Colonic mucosa (tissue), 4 donors: ENCODE data around the gene TIAM1. TPM values are rescaled to one million over a fixed set of nuclear protein-coding genes. Genes with fewer than 3 reads are reported as not detected.

Experiments used
- DNase-seq: peaks from one replicate; pipeline ENCODE4 v3.0.0-alpha.2; 2020
- H3K27ac ChIP-seq: fragments of 200-600 bp; one replicate; pipeline ENCODE4 v1.8.0; 2021
- H3K27me3 ChIP-seq: fragments of 200-600 bp; one replicate; pipeline ENCODE4 v1.8.0; 2021
- H3K36me3 ChIP-seq: fragments of 200-600 bp; one replicate; pipeline ENCODE4 v1.8.0; 2021
- H3K4me1 ChIP-seq: fragments of 200-600 bp; one replicate; pipeline ENCODE4 v1.8.0; 2021; ENCODE audit warnings: mild to moderate bottlenecking
- H3K4me3 ChIP-seq: fragments of 200-600 bp; one replicate; pipeline ENCODE4 v1.8.0; 2021
- H3K9ac ChIP-seq, 2 donors: one replicate each; pipeline ENCODE4 v1.7.0; 2013; ENCODE audit warnings: control low read depth in 2 of 2, low read depth in 2 of 2, low read length in 2 of 2
- H3K9me3 ChIP-seq: fragments of 200-600 bp; one replicate; pipeline ENCODE4 v1.8.0; 2021
- CTCF ChIP-seq: fragments of 200-600 bp; IDR thresholded peaks from one replicate; pipeline ENCODE4 v1.8.0; 2022; ENCODE audit warnings: antibody characterized with exemption, mild to moderate bottlenecking
- intact Hi-C: fragments of 100-400 bp; cut with DNase I; formaldehyde crosslinking; loops from one replicate; pipeline ENCODE4 v1.14.1; 2022
- total RNA-seq, 2 donors: library from RNA; stranded (reverse); fragmentation: NEBNext Ultra II Directional in 1 of 2; extraction: Animal tissue kit (Norgen Biotek cat#: 25700) in 1 of 2; gene quantifications; one replicate each; pipeline ENCODE4 v1.2.1, GENCODE V29; 2021
- donor health status: healthy.
- donor health status: DM: no; HTN: no; CAD: no.
- donor health status: DM: no; HTN: no; CAD: no.

Gene TIAM1
- total RNA-seq, 2 donors from 2014 or later: 5.7 to 5.8 TPM

GRCh38 chr21:31110430-31110829, 233.6 kb downstream of the TIAM1 start:
- no peak for TF ChIP-seq CTCF
- no peaks in the 10 kb centered on the region for H3K27me3 ChIP-seq
- no peak for DNase-seq
- no peak overlapping the region for H3K4me3 ChIP-seq
- no peak overlapping the region for H3K9ac ChIP-seq
- H3K36me3 ChIP-seq: no peaks in the 10 kb centered on the region
- no peak overlapping the region for H3K27ac ChIP-seq
- H3K4me1 ChIP-seq: no peaks in the 10 kb centered on the region
- intact Hi-C loops: no loop called here
- no peaks in the 10 kb centered on the region for H3K9me3 ChIP-seq

- intact Hi-C loops: no loop called here
- DNase-seq: no peak
- no peaks in the 10 kb centered on the region for H3K9me3 ChIP-seq
- no peak overlapping the region for H3K9ac ChIP-seq
- H3K27me3 ChIP-seq: no peaks in the 10 kb centered on the region
- no peak for TF ChIP-seq CTCF
- no peak overlapping the region for H3K4me3 ChIP-seq
- no peaks in the 10 kb centered on the region for H3K36me3 ChIP-seq
- no peaks in the 10 kb centered on the region for H3K4me1 ChIP-seq
- H3K27ac ChIP-seq: no peak overlapping the region
Observed at GRCh38 chr21:31107871-31108270, 236.2 kb downstream of the TIAM1 start.

GRCh38 chr21:31107176-31107785, 236.8 kb downstream of the TIAM1 start:
- Histone ChIP-seq H3K9me3 (no peaks in the 10 kb centered on the region), H3K4me1 (no peaks in the 10 kb centered on the region), H3K9ac (no peak overlapping the region), H3K27me3 (no peaks in the 10 kb centered on the region), H3K27ac (no peak overlapping the region), H3K36me3 (no peaks in the 10 kb centered on the region), H3K4me3 (no peak overlapping the region)
- intact Hi-C loops: no loop called here
- DNase-seq: no peak
- no peak for TF ChIP-seq CTCF

GRCh38 chr21:31103571-31104265, 240.3 kb downstream of the TIAM1 start:
- DNase-seq: no peak
- Histone ChIP-seq H3K36me3 (no peaks in the 10 kb centered on the region), H3K4me3 (no peak overlapping the region), H3K9ac (no peak overlapping the region), H3K9me3 (no peaks in the 10 kb centered on the region), H3K27ac (no peak overlapping the region), H3K4me1 (no peaks in the 10 kb centered on the region), H3K27me3 (no peaks in the 10 kb centered on the region)
- intact Hi-C loops: no loop called here
- no peak for TF ChIP-seq CTCF

GRCh38 chr21:31103163-31103562, 240.9 kb downstream of the TIAM1 start:
- Histone ChIP-seq H3K27ac (no peak overlapping the region), H3K4me1 (no peaks in the 10 kb centered on the region), H3K9me3 (no peaks in the 10 kb centered on the region), H3K36me3 (no peaks in the 10 kb centered on the region), H3K4me3 (no peak overlapping the region), H3K9ac (no peak overlapping the region), H3K27me3 (no peaks in the 10 kb centered on the region)
- TF ChIP-seq CTCF: no peak
- intact Hi-C loops: no loop called here
- DNase-seq: no peak
